ENCODE data around the gene PANX1. TPM values are rescaled to one million over a fixed set of nuclear protein-coding genes. Genes with fewer than 3 reads are reported as not detected.

PANX1 gene
- total and polyA plus RNA-seq, 10 of the 15 experiments (the other 5 are each of a cell fraction or from before 2014, with no cell fraction given): 3.3 to 18.7 (median 14.4) TPM

GRCh38 chr11:94128291-94128745 is 323 bp upstream of the PANX1 start:
- FAIRE-seq: no peak
- H3K27me3 ChIP-seq (replicated peaks in 1 of 2; ENCODE audit: control insufficient read depth in 2 of 2, insufficient read depth in 2 of 2, low read length in 1 of 2): no peaks in the 10 kb centered on the region
- TF ChIP-seq STAT3 (IDR thresholded peaks at IDR 0.05; ENCODE audit: low read depth, low read length) (no peak), NFIC (IDR thresholded peaks at IDR 0.05; ENCODE audit: low read depth, low read length) (no peak), MYC (IDR thresholded peaks at IDR 0.05; ENCODE audit: insufficient read depth, insufficient read length, insufficient replicate concordance, low read length, severe bottlenecking) (no peak), WRNIP1 (IDR thresholded peaks at IDR 0.05; ENCODE audit: borderline replicate concordance, low read depth, low read length) (no peak), LARP7 (IDR thresholded peaks at IDR 0.05) (0 out of 2 replicates have a peak, but pooled peaks have one; percentile 17), KDM1A (IDR thresholded peaks at IDR 0.05; ENCODE audit: borderline replicate concordance) (no peak), CHD2 (IDR thresholded peaks at IDR 0.05; ENCODE audit: borderline replicate concordance, low read depth, low read length) (0 out of 2 replicates have a peak, but pooled peaks have one; percentile 21), SRF (IDR thresholded peaks at IDR 0.05; ENCODE audit: low read depth in 2 of 2, low read length in 2 of 2) (peak; percentile 75 to 87), ZSCAN29 (IDR thresholded peaks at IDR 0.05) (peak; percentile 70), ETV6 (conservative IDR thresholded peaks at IDR 0.05 in 1 of 2, IDR thresholded peaks at IDR 0.05 in 1 of 2; ENCODE audit: borderline replicate concordance in 1 of 2, low read depth in 1 of 2) (no peak), EED (IDR thresholded peaks at IDR 0.05; ENCODE audit: low read depth) (peak; percentile 40; the same call in 1 of the 2 replicates), USF1 (IDR thresholded peaks at IDR 0.05; ENCODE audit: borderline replicate concordance, extremely low read length, insufficient read depth, low read depth, low read length) (no peak), IRF4 (IDR thresholded peaks at IDR 0.05; ENCODE audit: low read depth, low read length) (0 out of 2 replicates have a peak, but pooled peaks have one; percentile 20), DPF2 (IDR thresholded peaks at IDR 0.05) (0 out of 2 replicates have a peak, but pooled peaks have one; percentile 14), NFYB (IDR thresholded peaks at IDR 0.05; ENCODE audit: insufficient read depth, low read depth, low read length) (no peak), KAT2A (conservative IDR thresholded peaks at IDR 0.05; ENCODE audit: control insufficient read depth, low read depth, low read length) (no peak), TBL1XR1 (IDR thresholded peaks at IDR 0.05; ENCODE audit: low read depth, low read length) (no peak), BMI1 (IDR thresholded peaks at IDR 0.05; ENCODE audit: borderline replicate concordance) (no peak), MTA2 (IDR thresholded peaks at IDR 0.05; ENCODE audit: low read depth) (peak; percentile 49; the same call in 1 of the 2 replicates), POLR2AphosphoS5 (IDR thresholded peaks at IDR 0.05; ENCODE audit: low read length) (0 out of 2 replicates have a peak, but pooled peaks have one; percentile 10), RCOR1 (conservative IDR thresholded peaks at IDR 0.05; ENCODE audit: low read depth, low read length) (no peak), JUND (IDR thresholded peaks at IDR 0.05; ENCODE audit: low read depth, low read length) (no peak)

More at GRCh38 chr11:94128291-94128745, 323 bp upstream of the PANX1 start:
- no peaks in the 10 kb centered on the region for H3K36me3 ChIP-seq (ENCODE audit: control insufficient read depth in 2 of 2, insufficient read depth in 2 of 2, low read length in 1 of 2)
- H2AFZ ChIP-seq (ENCODE audit: control insufficient read depth, low read depth, low read length): peak overlapping the region; percentile 90
- H3K9ac ChIP-seq (ENCODE audit: control insufficient read depth, insufficient read depth, low read length): peak overlapping the region; percentile 72
- H3K4me1 ChIP-seq (ENCODE audit: control insufficient read depth, insufficient read depth, low read length): peaks cover 10% of the 10 kb centered on the region
- peak overlapping the region; percentile 86 for H3K4me3 ChIP-seq
- H3K9me3 ChIP-seq (replicated peaks; ENCODE audit: control insufficient read depth, insufficient read depth, low read length): no peaks in the 10 kb centered on the region; the same call in 2 of the 3 replicates
- in situ Hi-C loops (cut with MboI): no loop called here
- H3K79me2 ChIP-seq (ENCODE audit: control insufficient read depth, insufficient read depth, low read length): peaks cover 56% of the 10 kb centered on the region
- intact Hi-C loops (cut with micrococcal nuclease; ENCODE audit: unreplicated experiment): loop anchor here (5.0 kb wide), 1 partner anchor 364 kb away; the partner anchor contains the start of genes ANKRD49 and MRE11
- ChIA-PET RAD21 (ENCODE audit: unreplicated experiment) (interaction anchor here (1.2 to 1.5 kb wide), 3 partner anchors 344 to 931 kb away, joined by 3 to 4 read pairs (median 3); partner anchors contain the start of genes MED17 and SLC36A4), CTCF (interaction anchor here (0.8 to 2.0 kb wide), 6 partner anchors 43 to 376 kb away, joined by 3 to 5 read pairs (median 3); no protein-coding TSS in a partner anchor), SMC1A (ENCODE audit: uncharacterized antibody, unreplicated experiment) (interaction anchor here (0.9 to 1.4 kb wide), 6 partner anchors 9 to 291 kb away, joined by 3 to 5 read pairs (median 4); no protein-coding TSS in a partner anchor), POLR2A (interaction anchor here (0.6 to 2.0 kb wide), 5 partner anchors 9 to 421 kb away, joined by 3 to 8 read pairs (median 4); no protein-coding TSS in a partner anchor)
- H3K27ac ChIP-seq (ENCODE audit: control insufficient read depth, insufficient read depth): peak overlapping the region; percentile 72
- no peaks in the 10 kb centered on the region for H4K20me1 ChIP-seq (ENCODE audit: control insufficient read depth, insufficient read depth)
- H3K4me2 ChIP-seq (ENCODE audit: control insufficient read depth, insufficient read depth): peak overlapping the region; percentile 95
- DNase-seq (ENCODE audit: low read depth, low spot score): no peak
- BruUV-seq (replicated peaks): TSS peak; percentile 74
- WGBS (ENCODE audit: insufficient coverage, insufficient replicate concordance, low lambda C conversion rate, missing lambda C conversion rate): 0% methylated on average over 23 of the region's 23 CpGs
- ATAC-seq: peak; percentile 41
